ENCODE measurements around the gene ZC3H18. TPM values are rescaled to one million over a fixed set of nuclear protein-coding genes. Genes with fewer than 3 reads are reported as not detected.

The ZC3H18 gene
- total and polyA plus RNA-seq, 2 donors from 2014 or later: 11.4 to 38.2 TPM

GRCh38 chr16:88553739-88554138, 16.5 kb upstream of the ZC3H18 start:
- no peaks in the 10 kb centered on the region for H3K27me3 ChIP-seq (ENCODE audit: control insufficient read depth, insufficient read depth, low read length)

GRCh38 chr16:88554711-88555264, 15.4 kb upstream of the ZC3H18 start:
- H3K36me3 ChIP-seq (ENCODE audit: control insufficient read depth in 2 of 3, insufficient read depth in 3 of 3, low read length in 3 of 3): no peaks in the 10 kb centered on the region
- intact Hi-C loops (cut with DNase I): no loop called here
- no peaks in the 10 kb centered on the region for H3K27me3 ChIP-seq (ENCODE audit: control insufficient read depth, insufficient read depth, low read length)
- DNase-seq (no peak), FAIRE-seq (no peak)
- H3K4me3 ChIP-seq (ENCODE audit: low read length in 3 of 3): no peak overlapping the region
- no peak overlapping the region for H3K9ac ChIP-seq (ENCODE audit: low read length in 3 of 3)
- no peak overlapping the region for H3K27ac ChIP-seq (ENCODE audit: low read depth in 2 of 2, low read length in 2 of 2)
- H3K9me3 ChIP-seq (ENCODE audit: control insufficient read depth in 2 of 3, insufficient read depth in 1 of 3, low read length in 3 of 3): no peaks in the 10 kb centered on the region
- H3K4me1 ChIP-seq (ENCODE audit: control insufficient read depth in 2 of 3, insufficient read depth in 2 of 3, low read depth in 1 of 3, low read length in 3 of 3): peaks cover 0 to 4% (median 0%) of the 10 kb centered on the region in 3 donors
- no peak for TF ChIP-seq CTCF (IDR thresholded peaks at IDR 0.05; ENCODE audit: borderline replicate concordance, extremely low read depth, insufficient read depth)

More at GRCh38 chr16:88553739-88554138, 16.5 kb upstream of the ZC3H18 start:
- H3K9ac ChIP-seq (ENCODE audit: low read length in 3 of 3): no peak overlapping the region
- intact Hi-C loops (cut with DNase I): no loop called here
- no peaks in the 10 kb centered on the region for H3K36me3 ChIP-seq (ENCODE audit: control insufficient read depth in 2 of 3, insufficient read depth in 3 of 3, low read length in 3 of 3)
- H3K4me1 ChIP-seq (ENCODE audit: control insufficient read depth in 2 of 3, insufficient read depth in 2 of 3, low read depth in 1 of 3, low read length in 3 of 3): peaks cover 0 to 2% (median 0%) of the 10 kb centered on the region in 3 donors
- no peaks in the 10 kb centered on the region for H3K9me3 ChIP-seq (ENCODE audit: control insufficient read depth in 2 of 3, insufficient read depth in 1 of 3, low read length in 3 of 3)
- DNase-seq (no peak), FAIRE-seq (no peak)
- no peak overlapping the region for H3K4me3 ChIP-seq (ENCODE audit: low read length in 3 of 3)
- no peak overlapping the region for H3K27ac ChIP-seq (ENCODE audit: low read depth in 2 of 2, low read length in 2 of 2)
- TF ChIP-seq CTCF (IDR thresholded peaks at IDR 0.05; ENCODE audit: borderline replicate concordance, extremely low read depth, insufficient read depth): no peak

- Histone ChIP-seq H3K4me3 (ENCODE audit: low read length in 3 of 3) (no peak overlapping the region), H3K9ac (ENCODE audit: low read length in 3 of 3) (no peak overlapping the region), H3K27me3 (ENCODE audit: control insufficient read depth, insufficient read depth, low read length) (no peaks in the 10 kb centered on the region), H3K27ac (ENCODE audit: low read depth in 2 of 2, low read length in 2 of 2) (no peak overlapping the region), H3K4me1 (ENCODE audit: control insufficient read depth in 2 of 3, insufficient read depth in 2 of 3, low read depth in 1 of 3, low read length in 3 of 3) (peaks cover 0 to 4% (median 0%) of the 10 kb centered on the region in 3 donors), H3K9me3 (ENCODE audit: control insufficient read depth in 2 of 3, insufficient read depth in 1 of 3, low read length in 3 of 3) (no peaks in the 10 kb centered on the region), H3K36me3 (ENCODE audit: control insufficient read depth in 2 of 3, insufficient read depth in 3 of 3, low read length in 3 of 3) (no peaks in the 10 kb centered on the region)
- DNase-seq (no peak), FAIRE-seq (no peak)
- intact Hi-C loops (cut with DNase I): no loop called here
- TF ChIP-seq CTCF (IDR thresholded peaks at IDR 0.05; ENCODE audit: borderline replicate concordance, extremely low read depth, insufficient read depth): no peak
Measured at GRCh38 chr16:88556294-88556988, 13.8 kb upstream of the ZC3H18 start.

All from kidney (tissue), 14 donors.